B cell (primary cell): Measurements from ENCODE around the gene PPP1R12C. TPM values are rescaled to one million over a fixed set of nuclear protein-coding genes. Genes with fewer than 3 reads are reported as not detected.

ENCODE experiments used
- ATAC-seq: fragments of 200-7000 bp; cut with Tn5 transposase; one replicate; pipeline ENCODE4 v1.10.0; 2021; ENCODE audit warnings: low read depth, mild to moderate bottlenecking, moderate number of reproducible peaks, moderate library complexity
- CTCF ChIA-PET: fragments of 350-600 bp; sonication (Branson Sonifier 250); formaldehyde crosslinking; loops from one replicate; lab custom pipeline; 2021; ENCODE audit warnings: antibody characterized with exemption, inconsistent platforms; lab: Charles Lee
- POLR2A ChIA-PET: fragments of 350-600 bp; sonication (Branson Sonifier 250); formaldehyde crosslinking; loops from one replicate; lab custom pipeline; 2021; ENCODE audit warnings: antibody characterized with exemption; lab: Charles Lee
- DNase-seq: peaks from one replicate; pipeline ENCODE4 v3.0.0; 2013
- H2AFZ ChIP-seq: 2 replicates; pipeline ENCODE4 v1.6.1; 2012; ENCODE audit warnings: mild to moderate bottlenecking, low read depth, low read length; ENCODE audit not compliant: insufficient read depth, poor library complexity, severe bottlenecking
- H3K27ac ChIP-seq, 2 donors: 1 replicate in 1 of 2; 2 replicates in 1 of 2; pipeline ENCODE4 v1.5.1; 2012 to 2013; ENCODE audit warnings: low read length in 2 of 2, mild to moderate bottlenecking in 2 of 2, moderate library complexity in 1 of 2
- H3K27me3 ChIP-seq, 4 experiments: fragments of 200-600 bp in 1 of 4; sonication (generic) in 1 of 4; replicated peaks in 1 of 4; 1 replicate in 2 of 4; 2 replicates in 2 of 4; pipeline versions ENCODE4 v1.6.1 to v1.7.0; 2013 to 2016; ENCODE audit warnings: low read length in 3 of 4, mild to moderate bottlenecking in 2 of 4, mixed read lengths in 1 of 4, moderate library complexity in 1 of 4; ENCODE audit not compliant: insufficient read depth in 4 of 4, control insufficient read depth in 3 of 4; ENCODE audit errors: control extremely low read depth in 1 of 4
- H3K36me3 ChIP-seq, 2 experiments: replicated peaks in 1 of 2; 1 replicate in 1 of 2; 2 replicates in 1 of 2; pipeline versions ENCODE4 v1.6.1 to v1.7.1; 2013; ENCODE audit warnings: low read length in 1 of 2; ENCODE audit not compliant: insufficient read depth in 2 of 2, control insufficient read depth in 1 of 2; ENCODE audit errors: control extremely low read depth in 1 of 2, extremely low read depth in 1 of 2
- H3K4me1 ChIP-seq, 2 donors: fragments of 200-600 bp in 1 of 2; sonication (generic) in 1 of 2; 1 replicate in 1 of 2; 2 replicates in 1 of 2; pipeline versions ENCODE4 v1.5.1 to v1.6.1; 2013 to 2017; ENCODE audit warnings: low read length in 2 of 2; ENCODE audit not compliant: control insufficient read depth in 2 of 2, insufficient read depth in 2 of 2
- H3K4me2 ChIP-seq: replicated peaks from 2 replicates; pipeline ENCODE3; 2012; ENCODE audit warnings: mild to moderate bottlenecking, low read depth, low read length; ENCODE audit not compliant: poor library complexity, severe bottlenecking
- H3K4me3 ChIP-seq, 5 experiments: fragments of 200-600 bp in 1 of 5; sonication (generic) in 1 of 5; 1 replicate in 3 of 5; 2 replicates in 2 of 5; pipeline versions ENCODE4 v1.5.1 to v1.7.0; 2011 to 2016; ENCODE audit warnings: low read length in 4 of 5, mild to moderate bottlenecking in 4 of 5, low read depth in 2 of 5, control low read depth in 1 of 5, moderate library complexity in 1 of 5; ENCODE audit not compliant: insufficient read depth in 1 of 5; ENCODE audit errors: control extremely low read depth in 1 of 5, extremely low read depth in 1 of 5
- H3K79me2 ChIP-seq: fragments of 200-600 bp; sonication (generic); one replicate; pipeline ENCODE4 v1.6.0; 2016; ENCODE audit warnings: low read length; ENCODE audit not compliant: control insufficient read depth, insufficient read depth
- H3K9ac ChIP-seq: fragments of 200-600 bp; sonication (generic); 2 replicates; pipeline ENCODE4 v1.6.1; 2017; ENCODE audit warnings: mild to moderate bottlenecking, low read length, moderate library complexity
- H3K9me3 ChIP-seq, 3 donors: one replicate each; pipeline versions ENCODE4 v1.6.1 to v1.7.1; 2013; ENCODE audit warnings: low read length in 2 of 3; ENCODE audit not compliant: control insufficient read depth in 2 of 3, insufficient read depth in 1 of 3; ENCODE audit errors: control extremely low read depth in 1 of 3
- H4K20me1 ChIP-seq: 2 replicates; pipeline ENCODE4 v1.6.0; 2012; ENCODE audit warnings: mild to moderate bottlenecking, low read length; ENCODE audit not compliant: insufficient read depth, control insufficient read depth, poor library complexity, severe bottlenecking
- H3K27ac Mint-ChIP-seq: one replicate; pipeline ENCODE4 v1.8.0; 2021; ENCODE audit warnings: mixed read lengths
- H3K27me3 Mint-ChIP-seq: one replicate; pipeline ENCODE4 v1.8.0; 2021; ENCODE audit warnings: mixed read lengths
- H3K4me1 Mint-ChIP-seq: one replicate; pipeline ENCODE4 v1.8.0; 2021; ENCODE audit warnings: mixed read lengths
- H3K4me3 Mint-ChIP-seq: one replicate; pipeline ENCODE4 v1.8.0; 2021; ENCODE audit warnings: mixed read lengths
- H3K9me3 Mint-ChIP-seq: one replicate; pipeline ENCODE4 v1.8.0; 2022; ENCODE audit warnings: mixed read lengths; ENCODE audit not compliant: insufficient read depth
- CTCF ChIP-seq: fragments of 200-600 bp; IDR thresholded peaks from one replicate; pipeline ENCODE4 v1.8.0; 2022; ENCODE audit warnings: antibody characterized with exemption, mild to moderate bottlenecking
- EZH2 ChIP-seq: IDR thresholded peaks from 2 replicates; pipeline ENCODE4 v1.6.1; 2012; ENCODE audit warnings: borderline replicate concordance, low read depth, mild to moderate bottlenecking, moderate library complexity, low read length; ENCODE audit not compliant: insufficient read depth, poor library complexity, severe bottlenecking
- WGBS: methylation state at CpG from one replicate; pipeline ENCODE4 v1.1.5; 2013; ENCODE audit warnings: missing lambda C conversion rate; ENCODE audit not compliant: insufficient coverage; 5-methylcytosine and 5-hydroxymethylcytosine counted together
- intact Hi-C: fragments of 100-400 bp; cut with micrococcal nuclease; formaldehyde crosslinking; loops from one replicate; pipeline ENCODE4 v1.10.0; 2022
- polyA plus RNA-seq: library from polyadenylated mRNA; depleted of rRNA; stranded (reverse); fragments of >200 nt; gene quantifications from 2 replicates; pipeline ENCODE4 v1.2.3, GENCODE V29; 2012
- total RNA-seq, 2 donors: library from RNA; stranded (reverse); fragments of 120-200 nt in 1 of 2; gene quantifications; 1 replicate in 1 of 2; 2 replicates in 1 of 2; pipeline versions ENCODE4 v1.2.3 to v1.2.4, GENCODE V29; 2013 to 2022

PPP1R12C gene
- total and polyA plus RNA-seq, 2 donors (not counting 1 experiment from before 2014, with no cell fraction given) = 145 to 179 TPM

- Histone ChIP-seq H3K4me3 (no peak overlapping the region), H2AFZ (no peak overlapping the region), H4K20me1 (peaks cover 63% of the 10 kb centered on the region), H3K9ac (no peak overlapping the region), H3K27me3 (no peaks in the 10 kb centered on the region), H3K4me2 (no peak overlapping the region), H3K36me3 (peaks cover 0 to 15% of the 10 kb centered on the region in 2 experiments), H3K9me3 (no peaks in the 10 kb centered on the region), H3K27ac (no peak overlapping the region), H3K4me1 (peaks cover 12 to 44% of the 10 kb centered on the region in 2 donors), H3K79me2 (peaks cover 46% of the 10 kb centered on the region)
- no peak for DNase-seq
- ATAC-seq = no peak
- Mint-ChIP-seq H3K27me3 (no peaks in the 10 kb centered on the region), H3K27ac (peak overlapping the region; percentile 50), H3K4me1 (peaks cover 46% of the 10 kb centered on the region), H3K4me3 (peak overlapping the region; percentile 59), H3K9me3 (no peaks in the 10 kb centered on the region)
- TF ChIP-seq CTCF (no peak), EZH2 (no peak)
- intact Hi-C loops = loop anchor here (5.0 to 10.0 kb wide), 4 partner anchors 110 to 1000 kb away; partner anchors contain the start of genes EPN1, PRPF31 and TFPT
- POLR2A ChIA-PET = no interaction called here
- CTCF ChIA-PET = interaction anchor here (0.5 to 3.0 kb wide), 2 partner anchors 26 to 304 kb away, joined by 3 to 14 read pairs; no protein-coding TSS in a partner anchor
- 91% methylated on average over 6 of the region's 9 CpGs for WGBS
Observed at GRCh38 chr19:55114566-55115145, 2.8 kb downstream of the PPP1R12C start.

GRCh38 chr19:55113570-55114039 is 3.8 kb downstream of the PPP1R12C start:
- Histone ChIP-seq H3K79me2 (peaks cover 46% of the 10 kb centered on the region), H3K9ac (no peak overlapping the region), H3K4me2 (peak overlapping the region; percentile 12), H4K20me1 (peaks cover 67% of the 10 kb centered on the region), H3K36me3 (peaks cover 0 to 22% of the 10 kb centered on the region in 2 experiments), H3K27ac (peak overlapping the region in 1 of 2 donors; percentile 39), H2AFZ (no peak overlapping the region), H3K4me1 (peaks cover 12 to 43% of the 10 kb centered on the region in 2 donors), H3K27me3 (no peaks in the 10 kb centered on the region), H3K4me3 (no peak overlapping the region), H3K9me3 (no peaks in the 10 kb centered on the region)
- ChIA-PET POLR2A (interaction anchor here (0.5 to 0.6 kb wide), 2 partner anchors 10 to 56 kb away, joined by 4 to 7 read pairs; no protein-coding TSS in a partner anchor), CTCF (no interaction called here)
- Mint-ChIP-seq H3K4me3 (peak overlapping the region; percentile 10), H3K27ac (peak overlapping the region; percentile 53), H3K4me1 (peaks cover 44% of the 10 kb centered on the region), H3K27me3 (no peaks in the 10 kb centered on the region), H3K9me3 (no peaks in the 10 kb centered on the region)
- no peak for TF ChIP-seq EZH2
- TF ChIP-seq CTCF = no peak
- 75% methylated on average over 10 of the region's 12 CpGs for WGBS
- intact Hi-C loops = loop anchor here (10.0 kb wide), 3 partner anchors 109 to 999 kb away; partner anchors contain the start of genes PRPF31 and TFPT
- DNase-seq (no peak), ATAC-seq (no peak)
